Lower lobe of right lung (tissue), 2 donors: ENCODE data around the gene ACE. TPM values are rescaled to one million over a fixed set of nuclear protein-coding genes. Genes with fewer than 3 reads are reported as not detected.

Experiments
- ATAC-seq, 2 donors: fragments of 200-7000 bp; cut with Tn5 transposase; one replicate each; pipeline ENCODE4 v1.9.1; 2020 to 2022; ENCODE audit warnings: mild to moderate bottlenecking in 2 of 2, moderate library complexity in 2 of 2
- DNase-seq: peaks from one replicate; pipeline ENCODE4 v3.0.0-alpha.2; 2020
- H3K27ac ChIP-seq: fragments of 200-600 bp; one replicate; pipeline ENCODE4 v1.8.0; 2022
- H3K27me3 ChIP-seq: fragments of 200-600 bp; one replicate; pipeline ENCODE4 v1.8.0; 2022; ENCODE audit warnings: low read depth
- H3K36me3 ChIP-seq: fragments of 200-600 bp; one replicate; pipeline ENCODE4 v1.8.0; 2022; ENCODE audit warnings: mild to moderate bottlenecking
- H3K4me1 ChIP-seq: fragments of 200-600 bp; one replicate; pipeline ENCODE4 v1.8.0; 2022
- H3K4me3 ChIP-seq: fragments of 200-600 bp; one replicate; pipeline ENCODE4 v1.8.0; 2022; ENCODE audit warnings: mild to moderate bottlenecking
- H3K9me3 ChIP-seq: fragments of 200-600 bp; one replicate; pipeline ENCODE4 v1.8.0; 2022
- CTCF ChIP-seq: fragments of 200-600 bp; IDR thresholded peaks from one replicate; pipeline ENCODE4 v1.8.0; 2022; ENCODE audit warnings: antibody characterized with exemption, mild to moderate bottlenecking
- intact Hi-C: fragments of 100-400 bp; cut with DNase I; formaldehyde crosslinking; loops from one replicate; pipeline ENCODE4 v1.11.0; 2022
- total RNA-seq: library from RNA; stranded (reverse); fragmentation: NEBNext Ultra II Directional; extraction: Animal tissue kit (Norgen Biotek cat#: 25700); gene quantifications from one replicate; pipeline ENCODE4 v1.2.1, GENCODE V29; 2021
- donor health status: DM: no; HTN: yes; CAD: no; lungs with severe emphysema.

Gene ACE
- total RNA-seq, 1 donor from 2014 or later: 90.7 TPM

- no peak for DNase-seq
- no peak for ATAC-seq
- no peaks in the 10 kb centered on the region for H3K36me3 ChIP-seq
- no peaks in the 10 kb centered on the region for H3K27me3 ChIP-seq
- no peaks in the 10 kb centered on the region for H3K4me1 ChIP-seq
- H3K27ac ChIP-seq: no peak overlapping the region
- no peaks in the 10 kb centered on the region for H3K9me3 ChIP-seq
- intact Hi-C loops: no loop called here
- TF ChIP-seq CTCF: no peak
- no peak overlapping the region for H3K4me3 ChIP-seq
These were observed 29.8 kb downstream of the ACE start for GRCh38 chr17:63506627-63507026.

- Histone ChIP-seq H3K4me3 (no peak overlapping the region), H3K27me3 (peaks cover 3% of the 10 kb centered on the region), H3K27ac (no peak overlapping the region), H3K9me3 (no peaks in the 10 kb centered on the region), H3K36me3 (no peaks in the 10 kb centered on the region), H3K4me1 (no peaks in the 10 kb centered on the region)
- no peak for DNase-seq
- intact Hi-C loops: no loop called here
- no peak for TF ChIP-seq CTCF
- ATAC-seq: no peak
These were observed 34.5 kb downstream of the ACE start for GRCh38 chr17:63511331-63511730.

- H3K9me3 ChIP-seq: no peaks in the 10 kb centered on the region
- no peak overlapping the region for H3K4me3 ChIP-seq
- ATAC-seq (no peak), DNase-seq (no peak)
- no peaks in the 10 kb centered on the region for H3K4me1 ChIP-seq
- peaks cover 3% of the 10 kb centered on the region for H3K27me3 ChIP-seq
- TF ChIP-seq CTCF: no peak
- intact Hi-C loops: no loop called here
- H3K36me3 ChIP-seq: no peaks in the 10 kb centered on the region
- no peak overlapping the region for H3K27ac ChIP-seq
These were observed 35.5 kb downstream of the ACE start for GRCh38 chr17:63512388-63512787.

GRCh38 chr17:63512896-63513644 is 36.2 kb downstream of the ACE start:
- ATAC-seq: no peak
- no peak for DNase-seq

GRCh38 chr17:63514477-63514876 is 37.6 kb downstream of the ACE start:
- Histone ChIP-seq H3K27ac (no peak overlapping the region), H3K4me1 (no peaks in the 10 kb centered on the region), H3K27me3 (peaks cover 3% of the 10 kb centered on the region), H3K36me3 (no peaks in the 10 kb centered on the region), H3K4me3 (no peak overlapping the region), H3K9me3 (no peaks in the 10 kb centered on the region)
- no peak for DNase-seq
- intact Hi-C loops: no loop called here
- TF ChIP-seq CTCF: no peak
- ATAC-seq: no peak

More at GRCh38 chr17:63512896-63513644, 36.2 kb downstream of the ACE start:
- Histone ChIP-seq H3K27me3 (peaks cover 3% of the 10 kb centered on the region), H3K9me3 (no peaks in the 10 kb centered on the region), H3K36me3 (no peaks in the 10 kb centered on the region), H3K4me3 (no peak overlapping the region), H3K27ac (no peak overlapping the region), H3K4me1 (no peaks in the 10 kb centered on the region)
- intact Hi-C loops: no loop called here
- TF ChIP-seq CTCF: no peak
